NT2/D1 (cell line): ENCODE data around the gene AURKB.

ENCODE experiments used
- YY1 ChIP-seq: IDR thresholded peaks from 2 replicates; pipeline ENCODE4 v1.6.1; 2011; ENCODE audit not compliant: insufficient read length, insufficient read depth
- ZNF274 ChIP-seq: IDR thresholded peaks from 2 replicates; pipeline ENCODE4 v1.6.1; 2011; ENCODE audit warnings: mild to moderate bottlenecking, low read depth, low read length

GRCh38 chr17:8212312-8213180 is 2.2 kb upstream of the AURKB start:
- no peak for TF ChIP-seq YY1
- no peak for TF ChIP-seq ZNF274
